Loucy (cell line): ENCODE measurements around the gene OR6K6.

Experiments
- H2AFZ ChIP-seq: fragments of 200-600 bp; sonication (generic); 2 replicates; pipeline ENCODE4 v1.6.0; 2016; ENCODE audit warnings: antibody characterized with exemption, mild to moderate bottlenecking, low read length, moderate library complexity
- H3F3A ChIP-seq: fragments of 200-600 bp; 2 replicates; pipeline ENCODE4 v1.6.0; 2016; ENCODE audit warnings: antibody characterized with exemption, low read depth, mild to moderate bottlenecking
- H3K27me3 ChIP-seq: fragments of 200-600 bp; sonication (generic); 2 replicates; pipeline ENCODE4 v1.6.1; 2014; ENCODE audit warnings: low read length, mild to moderate bottlenecking; ENCODE audit not compliant: insufficient read depth, poor library complexity, severe bottlenecking
- H3K36me3 ChIP-seq: fragments of 200-600 bp; sonication (generic); 2 replicates; pipeline ENCODE4 v1.6.1; 2016; ENCODE audit warnings: low read length; ENCODE audit not compliant: insufficient read depth
- H3K4me1 ChIP-seq: fragments of 200-600 bp; sonication (generic); 2 replicates; pipeline ENCODE4 v1.5.1; 2014; ENCODE audit warnings: low read length, mild to moderate bottlenecking; ENCODE audit not compliant: insufficient read depth, poor library complexity, severe bottlenecking
- H3K4me2 ChIP-seq: fragments of 200-600 bp; sonication (generic); 2 replicates; pipeline ENCODE4 v1.6.0; 2014; ENCODE audit warnings: antibody characterized with exemption, low read length, low read depth, mild to moderate bottlenecking; ENCODE audit not compliant: poor library complexity, severe bottlenecking
- H3K4me3 ChIP-seq: fragments of 200-600 bp; sonication (generic); 2 replicates; pipeline ENCODE4 v1.5.1; 2014; ENCODE audit warnings: low read length, mild to moderate bottlenecking, mixed read lengths; ENCODE audit not compliant: poor library complexity, severe bottlenecking
- H3K79me2 ChIP-seq: fragments of 200-600 bp; sonication (generic); 2 replicates; pipeline ENCODE4 v1.6.1; 2014; ENCODE audit warnings: low read length; ENCODE audit not compliant: insufficient read depth
- H3K9ac ChIP-seq: fragments of 200-600 bp; sonication (generic); 2 replicates; pipeline ENCODE4 v1.6.0; 2014; ENCODE audit warnings: mild to moderate bottlenecking, low read depth, low read length, moderate library complexity; ENCODE audit not compliant: poor library complexity, severe bottlenecking
- H3K9me2 ChIP-seq: fragments of 200-600 bp; sonication (generic); replicated peaks from 2 replicates; pipeline ENCODE4 v1.6.1; 2016; ENCODE audit warnings: low read depth, low read length, mixed read lengths
- H3K9me3 ChIP-seq: fragments of 200-600 bp; sonication (generic); 2 replicates; pipeline ENCODE4 v1.6.1; 2014; ENCODE audit warnings: mild to moderate bottlenecking, antibody characterized with exemption, low read length, low read depth; ENCODE audit not compliant: insufficient read depth
- H4K20me1 ChIP-seq: fragments of 200-600 bp; sonication (generic); 2 replicates; pipeline ENCODE4 v1.6.0; 2014; ENCODE audit warnings: antibody characterized with exemption, low read length, mild to moderate bottlenecking; ENCODE audit not compliant: insufficient read depth, poor library complexity, severe bottlenecking
- CTCF ChIP-seq: fragments of 200-600 bp; sonication (generic); conservative IDR thresholded peaks from 2 replicates; pipeline ENCODE4 v1.5.1; 2014; ENCODE audit warnings: mild to moderate bottlenecking, antibody characterized with exemption, low read length
- EZH2phosphoT487 ChIP-seq: fragments of 200-600 bp; IDR thresholded peaks from 2 replicates; pipeline ENCODE4 v1.6.1; 2018; ENCODE audit warnings: antibody characterized with exemption, mild to moderate bottlenecking, moderate library complexity, borderline replicate concordance

OR6K6 gene

GRCh38 chr1:158714754-158715153 is 39.8 kb upstream of the OR6K6 start:
- no peaks in the 10 kb centered on the region for H3K9me2 ChIP-seq
- TF ChIP-seq EZH2phosphoT487 (no peak), CTCF (no peak)
- H3K4me2 ChIP-seq = no peak overlapping the region
- H3F3A ChIP-seq = no peaks in the 10 kb centered on the region
- H3K4me1 ChIP-seq = no peaks in the 10 kb centered on the region
- no peaks in the 10 kb centered on the region for H3K9me3 ChIP-seq
- H2AFZ ChIP-seq = no peak overlapping the region
- no peaks in the 10 kb centered on the region for H3K79me2 ChIP-seq
- H3K27me3 ChIP-seq = no peaks in the 10 kb centered on the region
- no peak overlapping the region for H3K9ac ChIP-seq
- no peaks in the 10 kb centered on the region for H4K20me1 ChIP-seq
- H3K36me3 ChIP-seq = no peaks in the 10 kb centered on the region
- no peak overlapping the region for H3K4me3 ChIP-seq

- Histone ChIP-seq H3K27me3 (no peaks in the 10 kb centered on the region), H3K4me1 (no peaks in the 10 kb centered on the region), H3K4me3 (no peak overlapping the region), H2AFZ (no peak overlapping the region), H3K9me2 (no peaks in the 10 kb centered on the region), H3K79me2 (no peaks in the 10 kb centered on the region), H3K36me3 (no peaks in the 10 kb centered on the region), H3F3A (no peaks in the 10 kb centered on the region), H3K9me3 (no peaks in the 10 kb centered on the region), H4K20me1 (no peaks in the 10 kb centered on the region), H3K4me2 (no peak overlapping the region), H3K9ac (no peak overlapping the region)
- TF ChIP-seq EZH2phosphoT487 = no peak
- TF ChIP-seq CTCF = no peak
Measured at GRCh38 chr1:158716335-158716734, 38.2 kb upstream of the OR6K6 start.

GRCh38 chr1:158717344-158717743 is 37.2 kb upstream of the OR6K6 start:
- Histone ChIP-seq H2AFZ (no peak overlapping the region), H3K9me2 (no peaks in the 10 kb centered on the region), H3K79me2 (no peaks in the 10 kb centered on the region), H3K4me3 (no peak overlapping the region), H3K27me3 (no peaks in the 10 kb centered on the region), H3K9me3 (no peaks in the 10 kb centered on the region), H3K4me1 (no peaks in the 10 kb centered on the region), H3F3A (no peaks in the 10 kb centered on the region), H3K4me2 (no peak overlapping the region), H3K9ac (no peak overlapping the region), H4K20me1 (no peaks in the 10 kb centered on the region), H3K36me3 (no peaks in the 10 kb centered on the region)
- TF ChIP-seq CTCF (no peak), EZH2phosphoT487 (no peak)
